Measurements from ENCODE around the gene YEATS2.

DNA sequence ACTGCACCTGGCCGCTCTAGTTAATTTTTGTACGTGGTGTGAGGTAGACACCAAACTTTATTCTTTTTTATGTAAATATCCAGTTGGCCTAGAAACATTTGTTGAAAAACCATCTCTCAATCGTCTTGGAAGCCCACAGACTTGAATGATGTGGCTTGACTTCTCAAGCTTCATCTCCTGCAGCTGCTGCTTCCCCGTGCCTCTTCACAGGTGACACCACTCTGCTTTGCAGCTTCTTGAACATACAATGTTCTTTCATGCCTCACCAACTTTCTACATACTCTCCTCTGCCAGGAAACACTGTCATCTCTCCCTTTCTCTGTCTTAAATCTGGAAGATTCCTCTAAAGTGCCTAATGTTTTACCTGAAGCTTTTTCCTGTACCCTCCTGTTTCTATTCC lies 92.2 kb downstream of the YEATS2 start:
- TF ChIP-seq POLR2A (IDR thresholded peaks at IDR 0.05; ENCODE audit: low read depth, low read length) = no peak
- TF ChIP-seq POLR2AphosphoS5 (IDR thresholded peaks at IDR 0.05; ENCODE audit: low read depth, low read length) = no peak
- TF ChIP-seq SPI1 (IDR thresholded peaks at IDR 0.05; ENCODE audit: low read depth, low read length) = no peak
- TF ChIP-seq TAF1 (IDR thresholded peaks at IDR 0.05; ENCODE audit: low read depth, low read length) = no peak
- no peak for TF ChIP-seq POU2F2 (IDR thresholded peaks at IDR 0.05; ENCODE audit: low read depth, low read length)

All from GM12891 (cell line).